B cell (primary cell): Measurements from ENCODE around the gene SELENOS. TPM values are rescaled to one million over a fixed set of nuclear protein-coding genes. Genes with fewer than 3 reads are reported as not detected.

Source experiments
- ATAC-seq: fragments of 200-7000 bp; cut with Tn5 transposase; one replicate; pipeline ENCODE4 v1.10.0; 2021; ENCODE audit warnings: low read depth, mild to moderate bottlenecking, moderate number of reproducible peaks, moderate library complexity
- CTCF ChIA-PET: fragments of 350-600 bp; sonication (Branson Sonifier 250); formaldehyde crosslinking; loops from one replicate; lab custom pipeline; 2021; ENCODE audit warnings: antibody characterized with exemption, inconsistent platforms; lab: Charles Lee
- POLR2A ChIA-PET: fragments of 350-600 bp; sonication (Branson Sonifier 250); formaldehyde crosslinking; loops from one replicate; lab custom pipeline; 2021; ENCODE audit warnings: antibody characterized with exemption; lab: Charles Lee
- DNase-seq: peaks from one replicate; pipeline ENCODE4 v3.0.0; 2013
- H2AFZ ChIP-seq: 2 replicates; pipeline ENCODE4 v1.6.1; 2012; ENCODE audit warnings: mild to moderate bottlenecking, low read depth, low read length; ENCODE audit not compliant: insufficient read depth, poor library complexity, severe bottlenecking
- H3K27ac ChIP-seq, 2 donors: 1 replicate in 1 of 2; 2 replicates in 1 of 2; pipeline ENCODE4 v1.5.1; 2012 to 2013; ENCODE audit warnings: low read length in 2 of 2, mild to moderate bottlenecking in 2 of 2, moderate library complexity in 1 of 2
- H3K27me3 ChIP-seq, 4 experiments: fragments of 200-600 bp in 1 of 4; sonication (generic) in 1 of 4; replicated peaks in 1 of 4; 1 replicate in 2 of 4; 2 replicates in 2 of 4; pipeline versions ENCODE4 v1.6.1 to v1.7.0; 2013 to 2016; ENCODE audit warnings: low read length in 3 of 4, mild to moderate bottlenecking in 2 of 4, mixed read lengths in 1 of 4, moderate library complexity in 1 of 4; ENCODE audit not compliant: insufficient read depth in 4 of 4, control insufficient read depth in 3 of 4; ENCODE audit errors: control extremely low read depth in 1 of 4
- H3K36me3 ChIP-seq, 2 experiments: replicated peaks in 1 of 2; 1 replicate in 1 of 2; 2 replicates in 1 of 2; pipeline versions ENCODE4 v1.6.1 to v1.7.1; 2013; ENCODE audit warnings: low read length in 1 of 2; ENCODE audit not compliant: insufficient read depth in 2 of 2, control insufficient read depth in 1 of 2; ENCODE audit errors: control extremely low read depth in 1 of 2, extremely low read depth in 1 of 2
- H3K4me1 ChIP-seq, 2 donors: fragments of 200-600 bp in 1 of 2; sonication (generic) in 1 of 2; 1 replicate in 1 of 2; 2 replicates in 1 of 2; pipeline versions ENCODE4 v1.5.1 to v1.6.1; 2013 to 2017; ENCODE audit warnings: low read length in 2 of 2; ENCODE audit not compliant: control insufficient read depth in 2 of 2, insufficient read depth in 2 of 2
- H3K4me2 ChIP-seq: replicated peaks from 2 replicates; pipeline ENCODE3; 2012; ENCODE audit warnings: mild to moderate bottlenecking, low read depth, low read length; ENCODE audit not compliant: poor library complexity, severe bottlenecking
- H3K4me3 ChIP-seq, 5 experiments: fragments of 200-600 bp in 1 of 5; sonication (generic) in 1 of 5; 1 replicate in 3 of 5; 2 replicates in 2 of 5; pipeline versions ENCODE4 v1.5.1 to v1.7.0; 2011 to 2016; ENCODE audit warnings: low read length in 4 of 5, mild to moderate bottlenecking in 4 of 5, low read depth in 2 of 5, control low read depth in 1 of 5, moderate library complexity in 1 of 5; ENCODE audit not compliant: insufficient read depth in 1 of 5; ENCODE audit errors: control extremely low read depth in 1 of 5, extremely low read depth in 1 of 5
- H3K79me2 ChIP-seq: fragments of 200-600 bp; sonication (generic); one replicate; pipeline ENCODE4 v1.6.0; 2016; ENCODE audit warnings: low read length; ENCODE audit not compliant: control insufficient read depth, insufficient read depth
- H3K9ac ChIP-seq: fragments of 200-600 bp; sonication (generic); 2 replicates; pipeline ENCODE4 v1.6.1; 2017; ENCODE audit warnings: mild to moderate bottlenecking, low read length, moderate library complexity
- H3K9me3 ChIP-seq, 3 donors: one replicate each; pipeline versions ENCODE4 v1.6.1 to v1.7.1; 2013; ENCODE audit warnings: low read length in 2 of 3; ENCODE audit not compliant: control insufficient read depth in 2 of 3, insufficient read depth in 1 of 3; ENCODE audit errors: control extremely low read depth in 1 of 3
- H4K20me1 ChIP-seq: 2 replicates; pipeline ENCODE4 v1.6.0; 2012; ENCODE audit warnings: mild to moderate bottlenecking, low read length; ENCODE audit not compliant: insufficient read depth, control insufficient read depth, poor library complexity, severe bottlenecking
- H3K27ac Mint-ChIP-seq: one replicate; pipeline ENCODE4 v1.8.0; 2021; ENCODE audit warnings: mixed read lengths
- H3K27me3 Mint-ChIP-seq: one replicate; pipeline ENCODE4 v1.8.0; 2021; ENCODE audit warnings: mixed read lengths
- H3K4me1 Mint-ChIP-seq: one replicate; pipeline ENCODE4 v1.8.0; 2021; ENCODE audit warnings: mixed read lengths
- H3K4me3 Mint-ChIP-seq: one replicate; pipeline ENCODE4 v1.8.0; 2021; ENCODE audit warnings: mixed read lengths
- H3K9me3 Mint-ChIP-seq: one replicate; pipeline ENCODE4 v1.8.0; 2022; ENCODE audit warnings: mixed read lengths; ENCODE audit not compliant: insufficient read depth
- EZH2 ChIP-seq: IDR thresholded peaks from 2 replicates; pipeline ENCODE4 v1.6.1; 2012; ENCODE audit warnings: borderline replicate concordance, low read depth, mild to moderate bottlenecking, moderate library complexity, low read length; ENCODE audit not compliant: insufficient read depth, poor library complexity, severe bottlenecking
- WGBS: methylation state at CpG from one replicate; pipeline ENCODE4 v1.1.5; 2013; ENCODE audit warnings: missing lambda C conversion rate; ENCODE audit not compliant: insufficient coverage; 5-methylcytosine and 5-hydroxymethylcytosine counted together
- intact Hi-C: fragments of 100-400 bp; cut with micrococcal nuclease; formaldehyde crosslinking; loops from one replicate; pipeline ENCODE4 v1.10.0; 2022
- polyA plus RNA-seq: library from polyadenylated mRNA; depleted of rRNA; stranded (reverse); fragments of >200 nt; gene quantifications from 2 replicates; pipeline ENCODE4 v1.2.3, GENCODE V29; 2012
- total RNA-seq, 2 donors: library from RNA; stranded (reverse); fragments of 120-200 nt in 1 of 2; gene quantifications; 1 replicate in 1 of 2; 2 replicates in 1 of 2; pipeline versions ENCODE4 v1.2.3 to v1.2.4, GENCODE V29; 2013 to 2022
- TF ChIP-seq, protein P1 (sequence below): fragments of 200-600 bp; IDR thresholded peaks from one replicate; pipeline ENCODE4 v1.8.0; 2022; ENCODE audit warnings: antibody characterized with exemption, mild to moderate bottlenecking

SELENOS gene
- total and polyA plus RNA-seq, 2 donors (not counting 1 experiment from before 2014, with no cell fraction given), result 14.2 to 26.8 TPM

DNA sequence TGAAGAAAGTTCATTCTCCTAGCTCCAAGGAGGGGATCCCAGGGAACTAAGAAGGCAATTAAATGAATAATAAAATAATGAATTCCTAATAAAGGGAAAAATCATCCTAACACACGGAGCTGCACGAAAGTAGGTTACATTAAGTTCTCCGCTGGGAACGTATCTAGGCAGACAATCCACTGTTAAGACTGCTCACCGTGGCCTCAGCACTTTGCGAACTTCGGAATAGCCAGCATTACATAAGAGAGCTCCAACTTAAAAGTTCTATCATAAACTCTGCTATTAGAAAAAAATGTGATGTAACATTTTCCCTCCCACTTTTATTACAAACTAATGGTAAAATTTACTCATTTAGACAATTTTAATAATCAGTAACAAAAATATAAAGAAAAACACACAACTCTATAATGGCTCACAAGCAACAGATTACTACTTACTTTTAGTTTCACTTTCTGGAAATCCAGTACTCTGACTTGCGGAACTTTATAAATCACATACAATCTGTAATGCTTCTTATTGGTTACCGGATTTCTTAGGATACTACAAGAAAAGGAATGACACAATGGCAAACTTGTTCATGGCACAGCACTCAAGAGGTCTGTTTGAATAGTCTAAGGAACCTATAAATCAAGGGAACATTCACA is 9.3 kb upstream of the SELENOS start:
- WGBS, result 92% methylated on average over 5 of the region's 9 CpGs
- peaks cover 20% of the 10 kb centered on the region for H3K4me1 Mint-ChIP-seq
- Histone ChIP-seq H3K4me3 (no peak overlapping the region), H3K79me2 (peaks cover 54% of the 10 kb centered on the region), H3K27ac (no peak overlapping the region), H3K9me3 (no peaks in the 10 kb centered on the region), H2AFZ (no peak overlapping the region), H3K4me2 (no peak overlapping the region), H3K27me3 (no peaks in the 10 kb centered on the region), H3K9ac (no peak overlapping the region), H3K36me3 (peaks cover 7 to 80% of the 10 kb centered on the region in 2 experiments), H4K20me1 (peaks cover 53% of the 10 kb centered on the region), H3K4me1 (peaks cover under 1 to 1% of the 10 kb centered on the region in 2 donors)
- intact Hi-C loops, result no loop called here
- TF ChIP-seq, protein P1, sequence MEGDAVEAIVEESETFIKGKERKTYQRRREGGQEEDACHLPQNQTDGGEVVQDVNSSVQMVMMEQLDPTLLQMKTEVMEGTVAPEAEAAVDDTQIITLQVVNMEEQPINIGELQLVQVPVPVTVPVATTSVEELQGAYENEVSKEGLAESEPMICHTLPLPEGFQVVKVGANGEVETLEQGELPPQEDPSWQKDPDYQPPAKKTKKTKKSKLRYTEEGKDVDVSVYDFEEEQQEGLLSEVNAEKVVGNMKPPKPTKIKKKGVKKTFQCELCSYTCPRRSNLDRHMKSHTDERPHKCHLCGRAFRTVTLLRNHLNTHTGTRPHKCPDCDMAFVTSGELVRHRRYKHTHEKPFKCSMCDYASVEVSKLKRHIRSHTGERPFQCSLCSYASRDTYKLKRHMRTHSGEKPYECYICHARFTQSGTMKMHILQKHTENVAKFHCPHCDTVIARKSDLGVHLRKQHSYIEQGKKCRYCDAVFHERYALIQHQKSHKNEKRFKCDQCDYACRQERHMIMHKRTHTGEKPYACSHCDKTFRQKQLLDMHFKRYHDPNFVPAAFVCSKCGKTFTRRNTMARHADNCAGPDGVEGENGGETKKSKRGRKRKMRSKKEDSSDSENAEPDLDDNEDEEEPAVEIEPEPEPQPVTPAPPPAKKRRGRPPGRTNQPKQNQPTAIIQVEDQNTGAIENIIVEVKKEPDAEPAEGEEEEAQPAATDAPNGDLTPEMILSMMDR, result no peak
- no peak for TF ChIP-seq EZH2
- H3K9me3 Mint-ChIP-seq, result no peaks in the 10 kb centered on the region
- POLR2A ChIA-PET, result no interaction called here
- DNase-seq (no peak), ATAC-seq (no peak)
- CTCF ChIA-PET, result interaction anchor here (0.9 to 3.5 kb wide), 7 partner anchors 8 to 355 kb away, joined by 3 to 17 read pairs (median 7); partner anchors contain the start of gene SNRPA1
- no peak overlapping the region for H3K27ac Mint-ChIP-seq
- H3K27me3 Mint-ChIP-seq, result no peaks in the 10 kb centered on the region
- H3K4me3 Mint-ChIP-seq, result no peak overlapping the region

DNA sequence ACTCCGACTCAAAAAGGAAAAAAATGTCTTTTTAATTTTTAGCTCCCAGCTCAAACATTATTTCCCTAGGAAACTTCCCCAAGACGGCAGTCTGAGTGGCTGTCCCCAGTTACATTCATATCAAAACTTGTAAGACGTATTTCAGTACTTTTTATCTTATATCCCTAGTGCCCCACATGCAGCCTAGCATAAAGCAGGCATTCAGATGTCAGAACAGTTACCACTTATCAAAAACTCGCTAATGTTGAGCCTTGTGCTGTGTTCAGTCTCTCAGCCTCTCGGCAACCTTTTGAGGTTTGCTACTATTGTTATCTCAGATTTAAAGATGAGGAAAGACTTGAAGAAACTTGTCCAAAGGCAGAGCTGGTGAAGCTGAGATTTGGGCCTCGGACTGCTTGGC is 6.6 kb upstream of the SELENOS start:
- ChIA-PET POLR2A (no interaction called here), CTCF (interaction anchor here (0.7 to 3.5 kb wide), 4 partner anchors 10 to 696 kb away, joined by 3 to 17 read pairs (median 8); partner anchors contain the start of gene SNRPA1)
- Histone ChIP-seq H3K9me3 (no peaks in the 10 kb centered on the region), H3K79me2 (peaks cover 29% of the 10 kb centered on the region), H3K4me2 (no peak overlapping the region), H3K36me3 (peaks cover 7 to 75% of the 10 kb centered on the region in 2 experiments), H4K20me1 (peaks cover 31% of the 10 kb centered on the region), H3K27me3 (no peaks in the 10 kb centered on the region), H2AFZ (no peak overlapping the region), H3K4me1 (no peaks in the 10 kb centered on the region), H3K27ac (no peak overlapping the region), H3K4me3 (no peak overlapping the region), H3K9ac (no peak overlapping the region)
- ATAC-seq (no peak), DNase-seq (no peak)
- H3K27me3 Mint-ChIP-seq, result no peaks in the 10 kb centered on the region
- intact Hi-C loops, result no loop called here
- H3K27ac Mint-ChIP-seq, result no peak overlapping the region
- peaks cover 9% of the 10 kb centered on the region for H3K4me1 Mint-ChIP-seq
- WGBS, result 70% methylated on average over 4 of the region's 6 CpGs
- no peak for TF ChIP-seq EZH2
- TF ChIP-seq, protein P1, result no peak
- H3K9me3 Mint-ChIP-seq, result no peaks in the 10 kb centered on the region
- H3K4me3 Mint-ChIP-seq, result no peak overlapping the region
